HG02642 (cell line): ENCODE measurements around the gene GPR142.
A peak's percentile ranks its signal among the peaks of the same experiment; 100 is the strongest.

Experiments used
- ATAC-seq: cut with Tn5 transposase; IDR thresholded peaks from one replicate; pipeline ENCODE4 v1.9.1; 2021; ENCODE audit warnings: mild to moderate bottlenecking; ENCODE audit not compliant: unreplicated experiment, poor library complexity

GPR142 gene

DNA sequence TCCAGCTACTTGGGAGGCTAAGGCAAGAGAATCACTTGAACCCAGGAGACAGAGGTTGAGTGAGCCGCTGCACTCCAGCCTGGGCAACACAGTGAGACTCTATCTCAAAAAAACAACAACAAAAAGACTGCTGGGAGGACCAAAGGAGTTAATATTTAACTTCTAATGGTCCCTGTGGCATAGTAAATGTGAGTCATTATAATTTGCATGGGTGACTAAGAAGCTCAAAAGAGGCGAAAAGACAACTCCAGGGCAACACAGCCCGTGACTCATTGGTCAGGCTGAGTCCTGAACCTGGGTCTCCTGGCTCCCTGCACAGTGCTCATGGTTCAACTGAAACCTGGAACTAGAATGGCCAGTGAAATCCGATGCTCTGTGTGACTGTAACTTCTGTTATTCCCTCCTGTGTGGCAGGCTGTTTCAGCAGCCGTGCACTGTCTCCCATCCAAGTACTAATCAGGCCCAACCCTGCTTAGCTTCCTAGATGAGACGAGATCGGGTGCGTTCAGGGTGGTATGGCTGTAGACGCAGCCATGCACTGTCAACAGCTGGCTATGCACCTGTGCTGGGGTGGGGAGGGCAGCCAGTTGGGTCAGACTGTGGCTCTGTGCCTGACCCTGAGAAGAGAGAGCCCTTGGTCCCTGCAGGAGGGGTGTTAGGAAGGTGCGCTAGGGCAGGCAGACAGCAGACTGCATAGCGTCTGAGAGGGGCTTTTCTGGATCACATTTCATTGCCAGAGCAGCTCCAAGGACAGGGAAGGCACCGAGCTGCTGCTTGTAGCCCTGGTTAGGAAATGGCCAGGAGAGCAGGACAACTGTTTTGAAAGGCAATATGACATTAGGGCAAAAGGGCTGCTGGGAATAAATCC, 50.1 kb downstream of the GPR142 start:
- ATAC-seq: peak; percentile 81

DNA sequence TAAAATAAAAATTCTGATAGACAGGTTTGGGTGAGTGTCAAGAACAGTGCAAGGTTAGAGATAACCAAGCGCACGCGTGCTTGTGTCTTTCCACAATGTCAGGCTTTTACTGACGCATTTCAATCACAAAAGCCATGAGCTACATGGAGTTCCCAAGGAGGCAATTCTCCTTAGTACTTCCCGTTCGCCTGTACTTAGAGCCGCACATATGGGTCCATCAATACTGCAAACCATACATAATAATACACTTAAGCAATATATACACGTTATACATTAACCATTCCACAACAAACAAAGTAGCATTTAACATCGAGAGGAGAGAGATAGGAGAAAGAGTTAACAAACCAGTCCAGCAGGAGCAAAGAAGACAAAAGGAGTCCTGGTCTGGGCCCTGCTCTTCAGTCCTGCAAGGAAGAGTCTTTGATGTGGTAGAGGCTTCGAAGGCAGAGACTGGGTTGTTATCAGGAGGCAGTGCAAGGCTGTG, 52.7 kb downstream of the GPR142 start:
- no peak for ATAC-seq
